Activated T-helper 1 cell treated with anti-CD3 and anti-CD28 coated beads, Interleukin-2, amount 50 U/mL, for 16 hours (primary cell): Measurements from ENCODE around the gene KDM7A.

Experiments
- DNase-seq, 2 donors: peaks; one replicate each; pipeline ENCODE4 v3.0.0-alpha.2; 2020; ENCODE audit warnings: low read depth in 1 of 2, low spot score in 1 of 2

KDM7A gene

GRCh38 chr7:140058517-140058916 lies 118.3 kb downstream of the KDM7A start:
- DNase-seq = no peak

DNA sequence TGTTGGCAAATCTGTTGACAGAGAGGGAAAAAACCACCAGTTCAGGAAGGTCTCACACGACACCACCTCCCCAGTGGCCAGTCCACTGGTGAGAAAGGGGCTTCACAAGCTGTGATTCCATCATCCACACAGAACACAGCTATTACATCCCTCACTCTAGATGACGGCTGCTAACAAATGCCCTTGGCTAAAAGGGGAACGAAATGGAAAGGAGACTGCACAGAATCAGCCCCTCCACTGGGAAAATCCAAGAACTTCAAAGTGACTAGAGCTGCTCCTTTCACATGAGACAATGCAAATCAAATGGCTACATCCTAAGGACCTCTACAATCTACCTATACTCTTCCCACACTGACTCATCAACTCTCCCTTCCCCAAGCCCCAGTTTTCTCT lies 119.6 kb downstream of the KDM7A start:
- DNase-seq = no peak

DNA sequence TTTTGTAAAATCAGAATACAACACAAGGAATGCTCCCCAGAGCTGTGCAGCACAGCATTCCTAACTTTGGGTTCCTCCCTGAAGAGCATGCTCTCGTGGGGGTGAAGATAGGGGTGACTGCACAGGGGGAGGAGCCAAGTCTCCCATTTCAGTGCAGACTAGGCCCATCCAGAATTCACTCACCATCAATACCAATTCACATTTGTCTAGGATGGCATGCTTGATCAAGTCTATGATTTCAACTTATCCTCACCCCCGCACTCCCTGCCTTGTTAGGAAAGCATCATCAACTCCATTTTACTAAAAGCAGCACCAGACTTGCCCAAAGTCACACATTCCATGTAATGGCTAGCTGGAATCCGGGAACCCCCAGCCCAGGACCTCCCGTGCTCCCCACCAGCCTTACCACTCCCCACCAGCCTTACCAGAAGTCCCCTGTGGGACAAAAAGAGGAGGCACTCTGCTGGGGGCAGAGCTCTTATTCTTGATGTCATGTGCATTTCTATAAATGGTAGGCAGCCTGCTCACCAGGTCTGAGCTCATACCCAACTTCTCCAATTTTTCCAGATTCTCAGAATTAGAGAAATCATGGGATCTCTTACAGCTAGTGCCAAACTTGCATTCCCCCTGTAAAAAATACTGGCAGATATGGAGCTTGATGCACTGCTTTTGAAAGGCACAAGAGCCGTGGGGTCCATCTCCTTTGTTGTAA lies 120.2 kb downstream of the KDM7A start:
- no peak for DNase-seq

DNA sequence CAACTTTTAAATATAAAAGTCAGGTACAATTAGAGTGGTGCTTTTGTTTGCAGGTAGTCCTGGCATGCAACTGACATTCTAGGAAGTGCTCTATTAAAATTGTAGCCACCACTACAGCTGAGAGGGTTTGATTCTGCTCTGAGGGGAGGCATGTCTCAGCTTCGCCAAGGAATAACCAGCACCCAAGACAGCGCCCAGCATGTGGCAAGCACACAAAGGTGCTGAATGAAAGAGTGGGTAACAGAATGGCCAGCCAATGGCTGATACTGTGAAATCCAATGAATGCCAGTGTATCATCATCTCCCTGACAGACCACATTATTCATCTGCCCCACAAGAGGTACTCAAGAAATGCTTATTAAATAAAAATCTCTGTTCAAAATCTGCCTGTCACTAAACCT lies 121.0 kb downstream of the KDM7A start:
- DNase-seq = no peak

- DNase-seq = no peak
Observed at GRCh38 chr7:140054751-140055150, 122.0 kb downstream of the KDM7A start.

- no peak for DNase-seq
Observed at GRCh38 chr7:140053812-140054539, 122.8 kb downstream of the KDM7A start.

- DNase-seq = no peak
Observed at GRCh38 chr7:140051820-140052219, 125.0 kb downstream of the KDM7A start.

- DNase-seq = no peak
Observed at GRCh38 chr7:140050100-140050499, 126.7 kb downstream of the KDM7A start.

GRCh38 chr7:140049339-140050024 lies 127.3 kb downstream of the KDM7A start:
- no peak for DNase-seq

GRCh38 chr7:140048989-140049338 lies 127.8 kb downstream of the KDM7A start:
- no peak for DNase-seq

DNA sequence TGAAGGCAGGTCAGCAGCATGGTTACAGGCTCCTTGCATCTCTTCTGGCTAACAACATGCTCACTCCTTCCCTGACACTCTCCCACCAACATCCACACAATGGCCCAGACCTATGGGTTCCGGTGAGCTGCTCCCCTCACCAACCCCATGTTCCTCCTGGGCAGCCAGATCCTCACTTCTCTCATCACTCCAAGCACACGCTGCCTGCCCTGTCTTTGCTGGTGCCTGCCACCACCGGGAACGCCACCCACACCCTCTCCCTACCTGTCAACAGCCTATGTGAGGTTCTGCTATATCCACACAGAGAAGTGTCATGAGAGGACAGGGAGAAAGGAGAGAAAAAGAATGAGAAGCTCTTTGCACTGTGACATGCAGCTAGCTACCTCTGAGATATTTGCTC lies 128.6 kb downstream of the KDM7A start:
- no peak for DNase-seq

DNA sequence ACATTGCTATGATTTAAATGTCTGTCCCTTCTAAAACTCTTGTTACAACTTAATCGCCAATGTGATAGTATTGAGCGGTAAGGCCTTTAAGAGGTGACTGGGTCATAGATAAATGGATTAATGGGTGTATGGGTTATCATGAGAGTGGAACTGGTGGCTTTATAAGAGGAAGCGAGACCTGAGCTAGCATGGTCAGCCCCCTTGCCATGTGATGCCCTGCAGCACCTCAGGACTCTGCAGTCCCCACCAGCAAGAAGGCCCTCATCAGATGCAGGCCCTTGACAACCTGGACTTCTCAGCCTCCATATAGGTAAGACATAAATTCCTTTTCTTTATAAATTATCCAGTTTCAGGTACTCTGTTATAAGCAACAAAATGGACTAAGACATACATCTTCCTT lies 129.6 kb downstream of the KDM7A start:
- DNase-seq = no peak

- no peak for DNase-seq
Observed at GRCh38 chr7:140045697-140046096, 131.1 kb downstream of the KDM7A start.

DNA sequence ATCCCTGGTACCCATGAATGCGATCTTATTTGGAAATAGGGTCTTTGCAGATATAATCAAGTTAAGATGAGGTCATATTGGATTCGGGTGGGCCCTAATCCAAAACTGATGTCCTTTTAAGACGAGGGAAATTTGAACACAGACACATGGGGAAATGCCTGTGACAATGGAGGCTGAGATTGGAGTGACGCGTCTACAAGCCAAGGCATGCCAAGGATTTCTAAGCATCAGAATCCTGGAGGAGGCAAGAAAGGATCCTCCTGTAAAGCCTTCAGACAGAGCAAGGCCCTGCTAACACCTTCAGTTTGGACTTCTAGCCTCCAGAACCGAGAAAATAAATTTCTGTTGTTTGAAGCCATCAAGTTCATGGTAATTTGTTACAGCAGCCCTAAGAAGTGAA lies 132.5 kb downstream of the KDM7A start:
- DNase-seq = no peak

DNA sequence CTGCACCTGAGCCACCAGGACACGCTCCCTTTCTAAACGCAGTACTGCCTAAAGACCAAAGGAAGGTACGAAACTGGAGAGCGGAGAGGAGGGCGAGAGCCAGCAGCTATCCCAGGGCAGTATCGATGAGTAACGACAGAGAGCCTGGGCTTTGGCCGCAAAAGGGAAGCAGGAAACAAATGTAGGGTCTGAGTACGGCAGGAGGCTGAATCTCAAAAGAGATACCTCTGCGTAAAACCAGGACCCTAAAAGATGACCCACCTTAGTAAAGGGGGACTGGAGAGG lies 134.5 kb downstream of the KDM7A start:
- DNase-seq = no peak

DNA sequence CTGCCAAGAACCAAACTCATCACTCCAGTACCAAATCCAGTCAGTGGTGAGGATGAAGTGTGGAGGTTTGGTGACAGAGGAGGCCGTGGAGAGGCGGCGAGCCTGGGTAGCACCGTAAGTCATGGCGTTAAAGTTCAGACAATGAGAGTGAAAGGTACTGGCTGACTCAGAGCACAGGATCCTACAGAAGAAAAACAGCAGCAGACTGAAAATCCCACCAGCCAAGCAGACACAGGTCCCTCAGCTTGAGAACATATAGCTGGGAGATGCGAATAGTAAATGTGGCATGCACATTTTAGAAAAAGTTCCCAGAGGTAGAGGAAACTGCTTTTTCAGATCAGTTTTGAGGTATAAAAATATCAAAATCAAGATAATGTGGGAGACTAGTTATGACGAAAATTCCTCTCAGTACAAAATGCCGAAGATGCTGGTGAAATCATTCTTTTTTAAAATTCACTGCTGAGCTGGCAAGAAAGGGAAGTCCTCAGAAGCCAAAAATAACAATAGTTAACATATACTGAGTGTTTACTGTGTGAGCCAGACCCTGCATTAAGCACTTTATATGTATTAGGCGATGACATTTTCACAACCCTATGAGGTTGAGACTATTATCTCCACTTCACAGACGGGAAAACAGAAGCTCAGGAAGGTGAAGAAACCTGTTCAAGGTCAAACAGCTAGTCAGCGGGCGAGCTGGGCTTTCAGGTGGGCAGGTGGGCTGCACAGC lies 135.0 kb downstream of the KDM7A start:
- no peak for DNase-seq

DNA sequence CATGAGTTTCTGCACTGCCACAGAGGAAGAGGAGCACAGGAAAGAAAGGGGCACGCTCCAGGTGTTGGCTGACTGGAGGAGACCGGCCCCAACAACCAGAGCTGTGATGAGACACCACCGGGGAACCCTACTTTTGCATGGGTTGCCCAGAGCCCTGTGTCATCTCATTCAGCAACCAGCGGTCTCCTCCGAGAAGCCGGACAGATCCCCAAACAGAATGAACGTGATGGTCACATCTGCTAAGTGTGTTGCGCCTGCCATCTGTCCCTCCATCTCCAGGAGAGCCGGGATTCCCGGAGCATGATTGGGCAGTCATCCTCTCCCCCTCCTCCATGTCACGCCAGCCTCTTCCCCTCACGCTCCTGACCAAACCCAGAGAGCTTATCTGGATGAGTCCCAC lies 136.9 kb downstream of the KDM7A start:
- DNase-seq = no peak

- DNase-seq = no peak
Observed at GRCh38 chr7:140039066-140039465, 137.7 kb downstream of the KDM7A start.

GRCh38 chr7:140036224-140036962 lies 140.4 kb downstream of the KDM7A start:
- no peak for DNase-seq

GRCh38 chr7:140035400-140036223 lies 141.2 kb downstream of the KDM7A start:
- DNase-seq = no peak
